ENCODE measurements around the gene NTM.
"Not testable (repeated sequence)": the region's sequence is repeated elsewhere in the genome, so short reads cannot be mapped to it uniquely, and the experiment has no call there.

NTM gene

GRCh38 chr11:131334601-131335000 lies 35.8 kb upstream of the NTM start:
- POLR2A ChIA-PET = no interaction called here

GRCh38 chr11:131341900-131342299 lies 28.5 kb upstream of the NTM start:
- CTCF ChIA-PET = interaction anchor here (1.1 kb wide), 1 partner anchor 16 kb away, joined by 4 read pairs; no protein-coding TSS in a partner anchor
- H3K4me1 ChIP-seq (ENCODE audit: control insufficient read depth, insufficient read depth, low read length); H3K36me3 ChIP-seq (ENCODE audit: control insufficient read depth in 2 of 2, insufficient read depth in 1 of 2, low read length in 2 of 2); H3K27ac ChIP-seq (ENCODE audit: extremely low read depth, low read depth, low read length); H3K4me3 ChIP-seq (ENCODE audit: low read depth, low read length); H3K9me3 ChIP-seq (ENCODE audit: control insufficient read depth, insufficient read depth, low read depth, low read length); POLR2A ChIA-PET: not testable (repeated sequence)

More at GRCh38 chr11:131334601-131335000, 35.8 kb upstream of the NTM start:
- Histone ChIP-seq H3K4me1 (ENCODE audit: control insufficient read depth, insufficient read depth, low read length) (no peaks in the 10 kb centered on the region), H3K9me3 (ENCODE audit: control insufficient read depth, insufficient read depth, low read depth, low read length) (no peaks in the 10 kb centered on the region), H3K4me3 (ENCODE audit: low read depth, low read length) (no peak overlapping the region), H3K27ac (ENCODE audit: extremely low read depth, low read depth, low read length) (no peak overlapping the region), H3K36me3 (ENCODE audit: control insufficient read depth in 2 of 2, insufficient read depth in 1 of 2, low read length in 2 of 2) (no peaks in the 10 kb centered on the region)
- CTCF ChIA-PET = no interaction called here
- TF ChIP-seq CTCF (tag by site-specific recombination; IDR thresholded peaks at IDR 0.05) (no peak), ZBTB21 (tag by site-specific recombination; IDR thresholded peaks at IDR 0.05) (no peak), YY2 (tag by site-specific recombination; IDR thresholded peaks at IDR 0.05) (no peak), ZNF426 (tag by site-specific recombination; IDR thresholded peaks at IDR 0.05) (no peak), GLIS2 (tag by site-specific recombination; IDR thresholded peaks at IDR 0.05) (no peak), ZNF350 (tag by site-specific recombination; IDR thresholded peaks at IDR 0.05) (no peak), ZBTB10 (tag by site-specific recombination; IDR thresholded peaks at IDR 0.05) (no peak), SCRT1 (tag by site-specific recombination; IDR thresholded peaks at IDR 0.05; ENCODE audit: borderline replicate concordance) (no peak), ZBTB8A (tag by site-specific recombination; IDR thresholded peaks at IDR 0.05) (no peak), KLF16 (tag by site-specific recombination; IDR thresholded peaks at IDR 0.05) (no peak), ZNF398 (tag by site-specific recombination; IDR thresholded peaks at IDR 0.05) (no peak), HOXC10 (CRISPR knock-in tag; IDR thresholded peaks at IDR 0.05) (no peak), ZEB2 (tag by site-specific recombination; IDR thresholded peaks at IDR 0.05) (no peak), ZNF707 (tag by site-specific recombination; IDR thresholded peaks at IDR 0.05) (no peak), ZSCAN5A (tag by site-specific recombination; IDR thresholded peaks at IDR 0.05) (no peak)

GRCh38 chr11:131342442-131342841 lies 28.0 kb upstream of the NTM start:
- H3K4me3 ChIP-seq (ENCODE audit: low read depth, low read length); H3K4me1 ChIP-seq (ENCODE audit: control insufficient read depth, insufficient read depth, low read length); H3K36me3 ChIP-seq (ENCODE audit: control insufficient read depth in 2 of 2, insufficient read depth in 1 of 2, low read length in 2 of 2); POLR2A ChIA-PET; H3K9me3 ChIP-seq (ENCODE audit: control insufficient read depth, insufficient read depth, low read depth, low read length); H3K27ac ChIP-seq (ENCODE audit: extremely low read depth, low read depth, low read length): not testable (repeated sequence)
- CTCF ChIA-PET = interaction anchor here (1.1 kb wide), 1 partner anchor 16 kb away, joined by 4 read pairs; no protein-coding TSS in a partner anchor

All from HEK293 (cell line).